C4-2B (cell line): ENCODE data around the gene COG6.

ENCODE experiments used
- CTCF ChIP-seq: fragments of 450-650 bp; conservative IDR thresholded peaks from 2 replicates; pipeline ENCODE4 v1.5.1; 2017; ENCODE audit warnings: mild to moderate bottlenecking
- ZFX ChIP-seq: fragments of 450-650 bp; IDR thresholded peaks from 2 replicates; pipeline ENCODE4 v1.6.1; 2017

GRCh38 chr13:39787086-39787487, 131.6 kb downstream of the COG6 start:
- TF ChIP-seq CTCF = no peak
- no peak for TF ChIP-seq ZFX
